OCI-LY3 (cell line): ENCODE measurements around the gene SMYD5.

Experiments used
- EZH2phosphoT487 ChIP-seq: fragments of 200-600 bp; shearing (Covaris generic); IDR thresholded peaks from 2 replicates; pipeline ENCODE4 v1.6.1; 2018; ENCODE audit warnings: antibody characterized with exemption, mixed run types, low read depth
- TF ChIP-seq, protein P1 (sequence below): fragments of 200-600, 300-600 bp; sonication (generic); IDR thresholded peaks from 2 replicates; pipeline ENCODE4 v1.5.1; 2014; ENCODE audit warnings: antibody characterized with exemption, low read length, low read depth

DNA sequence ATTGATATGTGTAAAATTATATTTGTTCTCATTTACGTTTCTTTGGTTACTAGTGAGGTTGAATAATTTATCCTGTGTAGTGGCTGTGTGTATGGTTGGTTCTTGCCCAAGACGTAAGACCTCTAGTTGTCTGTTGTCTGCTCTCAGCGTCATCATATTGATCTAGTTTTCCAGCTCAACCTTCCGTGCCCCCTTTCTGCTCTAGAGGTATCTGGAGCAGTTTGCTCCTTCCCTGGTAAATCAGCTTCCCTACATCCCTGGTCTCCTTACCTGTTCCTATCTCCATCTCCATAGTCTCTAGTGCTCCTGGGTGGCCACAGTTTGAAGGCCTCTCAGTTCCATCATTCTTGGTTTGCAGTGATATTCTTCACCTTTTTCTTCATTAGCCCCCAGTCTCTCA lies 1.2 kb downstream of the SMYD5 start:
- TF ChIP-seq, protein P1, sequence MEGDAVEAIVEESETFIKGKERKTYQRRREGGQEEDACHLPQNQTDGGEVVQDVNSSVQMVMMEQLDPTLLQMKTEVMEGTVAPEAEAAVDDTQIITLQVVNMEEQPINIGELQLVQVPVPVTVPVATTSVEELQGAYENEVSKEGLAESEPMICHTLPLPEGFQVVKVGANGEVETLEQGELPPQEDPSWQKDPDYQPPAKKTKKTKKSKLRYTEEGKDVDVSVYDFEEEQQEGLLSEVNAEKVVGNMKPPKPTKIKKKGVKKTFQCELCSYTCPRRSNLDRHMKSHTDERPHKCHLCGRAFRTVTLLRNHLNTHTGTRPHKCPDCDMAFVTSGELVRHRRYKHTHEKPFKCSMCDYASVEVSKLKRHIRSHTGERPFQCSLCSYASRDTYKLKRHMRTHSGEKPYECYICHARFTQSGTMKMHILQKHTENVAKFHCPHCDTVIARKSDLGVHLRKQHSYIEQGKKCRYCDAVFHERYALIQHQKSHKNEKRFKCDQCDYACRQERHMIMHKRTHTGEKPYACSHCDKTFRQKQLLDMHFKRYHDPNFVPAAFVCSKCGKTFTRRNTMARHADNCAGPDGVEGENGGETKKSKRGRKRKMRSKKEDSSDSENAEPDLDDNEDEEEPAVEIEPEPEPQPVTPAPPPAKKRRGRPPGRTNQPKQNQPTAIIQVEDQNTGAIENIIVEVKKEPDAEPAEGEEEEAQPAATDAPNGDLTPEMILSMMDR: no peak
- no peak for TF ChIP-seq EZH2phosphoT487
